HuH-7 (cell line): ENCODE results near the gene NVL.

Source experiments
- DNase-seq: peaks from one replicate; pipeline ENCODE4 v3.0.0; 2011; ENCODE audit warnings: low spot score

The NVL gene

DNA sequence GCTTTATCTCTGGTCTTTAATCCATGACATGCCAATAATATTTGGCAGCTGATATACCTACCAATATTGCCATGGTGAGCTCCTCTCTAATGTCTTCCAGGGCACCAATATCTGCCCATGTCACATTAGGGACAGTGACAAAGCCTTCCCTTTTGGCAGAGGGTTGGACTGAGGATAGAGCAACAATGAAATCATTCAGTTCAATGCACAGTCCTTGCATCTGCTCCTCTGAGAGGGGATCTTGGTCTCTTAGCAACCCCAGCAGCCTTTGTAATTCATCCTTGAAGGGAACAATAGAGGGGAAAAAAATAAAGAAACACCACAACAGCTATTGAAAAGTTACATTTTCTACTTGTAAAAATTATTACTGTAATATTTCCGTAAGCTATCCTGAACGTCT lies 42.3 kb downstream of the NVL start:
- DNase-seq = no peak

DNA sequence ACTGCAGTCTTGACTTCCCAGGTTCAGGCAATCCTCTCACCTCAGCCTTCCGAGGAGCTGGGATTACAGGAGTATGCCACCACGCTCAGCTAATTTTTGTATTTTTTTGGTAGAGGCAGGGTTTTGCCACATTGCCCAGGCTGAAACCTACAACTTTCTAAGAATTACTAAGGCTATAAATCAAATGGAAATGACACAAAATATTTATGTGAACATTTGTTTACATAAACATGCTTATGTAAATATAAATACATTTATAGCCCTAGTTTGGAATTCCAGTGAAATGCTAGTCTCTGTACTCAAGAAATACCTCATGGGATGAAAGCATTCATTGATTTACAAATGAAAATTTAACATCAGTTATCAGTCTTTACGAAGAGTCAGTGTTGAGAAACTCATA lies 47.8 kb downstream of the NVL start:
- no peak for DNase-seq

DNA sequence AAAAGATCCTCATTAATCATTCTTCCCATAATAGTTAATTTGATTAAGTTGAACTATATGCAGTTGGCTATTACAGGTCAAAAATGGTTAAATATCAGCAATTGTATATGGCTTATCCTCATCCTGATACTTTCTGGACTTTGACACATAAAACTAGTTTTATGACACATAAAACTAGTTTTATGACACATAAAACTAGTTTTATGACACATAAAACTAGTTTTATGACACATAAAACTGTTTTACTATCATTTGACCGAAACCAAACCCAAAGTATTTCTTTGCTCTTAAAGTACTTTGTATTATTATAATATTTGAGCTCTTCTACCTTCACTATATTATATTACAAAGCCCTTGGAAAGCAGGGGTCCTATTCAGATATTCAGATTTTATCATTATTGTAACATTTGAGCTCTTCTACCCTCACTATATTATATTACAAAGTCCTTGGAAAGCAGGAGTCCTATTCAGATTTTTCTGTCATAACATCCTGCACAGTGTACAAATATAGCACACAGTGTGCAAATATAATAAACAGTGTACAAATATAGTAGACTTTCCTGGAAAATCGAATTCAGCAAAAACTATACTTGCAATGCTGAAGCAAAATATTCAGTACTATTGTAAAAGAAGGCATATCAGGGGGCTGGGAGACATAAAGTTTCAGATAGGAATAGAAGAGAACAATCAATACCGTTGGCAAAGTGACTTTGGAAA lies 53.0 kb downstream of the NVL start:
- DNase-seq = no peak

DNA sequence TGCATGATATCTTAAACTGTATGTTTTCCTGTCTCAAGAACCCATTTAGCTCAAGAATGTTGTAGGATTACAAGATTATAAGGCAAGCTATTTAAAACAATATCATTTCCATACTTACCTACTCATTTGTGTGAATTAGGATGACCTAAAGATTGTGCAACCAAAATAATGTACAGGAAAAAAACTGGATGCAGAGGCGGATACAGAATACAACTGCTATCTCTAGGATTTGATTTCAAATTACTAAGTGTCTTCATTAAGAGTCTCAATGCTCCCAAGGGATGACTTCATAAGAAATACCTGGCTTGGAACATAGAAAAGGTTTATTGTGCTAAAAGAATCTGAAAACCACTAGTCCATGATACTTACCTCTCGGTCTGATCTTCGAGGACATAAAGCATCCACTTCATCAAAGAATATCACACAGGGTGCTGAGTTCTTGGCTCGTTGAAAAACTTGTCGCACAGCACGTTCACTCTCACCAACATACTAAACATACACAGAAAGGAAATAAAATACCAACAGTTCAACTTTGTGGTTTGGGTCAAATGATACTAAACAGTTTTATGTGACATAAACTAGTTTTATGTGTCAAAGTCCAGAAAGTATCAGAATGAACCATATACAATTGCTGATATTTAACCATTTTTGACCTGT lies 54.9 kb downstream of the NVL start:
- no peak for DNase-seq

DNA sequence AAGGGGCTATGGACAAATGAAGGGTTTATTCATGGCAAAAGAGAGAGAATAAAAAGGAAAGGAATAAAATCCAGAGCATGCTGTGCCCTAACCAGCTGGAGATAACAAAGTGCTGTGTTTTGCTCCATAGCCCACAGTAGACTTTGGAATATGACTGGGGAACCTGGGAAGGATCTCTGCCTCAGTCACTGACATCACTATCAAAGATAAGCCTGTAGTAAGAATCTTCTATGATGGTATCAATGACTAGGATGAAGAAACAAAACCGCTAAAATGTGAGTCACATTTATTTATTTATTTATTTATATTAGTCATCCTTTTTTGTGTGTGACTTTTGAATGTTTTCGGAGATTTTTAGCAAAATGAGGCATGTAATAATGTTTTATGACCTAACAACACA lies 56.3 kb downstream of the NVL start:
- DNase-seq = no peak

DNA sequence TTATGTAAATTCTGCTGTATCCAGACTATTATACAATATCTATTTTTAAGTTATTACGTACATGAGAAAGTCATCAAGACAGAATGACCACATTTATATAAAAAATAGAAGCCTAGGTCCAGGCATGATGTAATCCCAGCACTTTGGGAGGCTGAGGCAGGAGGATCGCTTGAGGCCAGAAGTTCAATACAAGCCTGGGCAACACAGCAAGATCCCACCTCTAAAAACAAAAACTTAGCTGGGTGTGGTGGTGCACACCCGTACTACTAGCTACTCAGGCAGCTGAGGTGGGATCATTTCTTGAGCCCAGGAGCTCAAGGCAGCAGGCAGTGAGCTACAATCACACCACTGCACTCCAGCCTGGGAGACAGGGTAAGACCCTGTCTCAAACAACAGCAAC lies 58.9 kb downstream of the NVL start:
- no peak for DNase-seq

DNA sequence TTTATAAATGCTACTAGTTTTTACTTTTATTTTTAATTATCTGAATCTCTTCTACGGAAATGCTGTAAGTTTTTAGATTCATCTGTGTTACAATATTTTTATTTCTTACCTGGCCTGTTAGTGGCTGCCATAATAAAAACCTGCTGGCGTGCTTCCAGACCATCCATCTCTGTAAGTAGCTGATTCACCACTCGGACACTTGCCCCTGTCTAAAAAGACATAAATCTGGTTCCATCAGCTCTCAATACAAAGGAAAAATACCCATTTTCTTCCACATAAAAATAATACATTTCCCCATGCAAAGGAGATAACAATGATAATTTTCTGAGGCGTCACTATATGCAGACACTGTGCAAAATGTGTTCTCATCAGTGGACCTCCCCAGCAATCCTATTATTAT lies 62.0 kb downstream of the NVL start:
- DNase-seq = no peak

DNA sequence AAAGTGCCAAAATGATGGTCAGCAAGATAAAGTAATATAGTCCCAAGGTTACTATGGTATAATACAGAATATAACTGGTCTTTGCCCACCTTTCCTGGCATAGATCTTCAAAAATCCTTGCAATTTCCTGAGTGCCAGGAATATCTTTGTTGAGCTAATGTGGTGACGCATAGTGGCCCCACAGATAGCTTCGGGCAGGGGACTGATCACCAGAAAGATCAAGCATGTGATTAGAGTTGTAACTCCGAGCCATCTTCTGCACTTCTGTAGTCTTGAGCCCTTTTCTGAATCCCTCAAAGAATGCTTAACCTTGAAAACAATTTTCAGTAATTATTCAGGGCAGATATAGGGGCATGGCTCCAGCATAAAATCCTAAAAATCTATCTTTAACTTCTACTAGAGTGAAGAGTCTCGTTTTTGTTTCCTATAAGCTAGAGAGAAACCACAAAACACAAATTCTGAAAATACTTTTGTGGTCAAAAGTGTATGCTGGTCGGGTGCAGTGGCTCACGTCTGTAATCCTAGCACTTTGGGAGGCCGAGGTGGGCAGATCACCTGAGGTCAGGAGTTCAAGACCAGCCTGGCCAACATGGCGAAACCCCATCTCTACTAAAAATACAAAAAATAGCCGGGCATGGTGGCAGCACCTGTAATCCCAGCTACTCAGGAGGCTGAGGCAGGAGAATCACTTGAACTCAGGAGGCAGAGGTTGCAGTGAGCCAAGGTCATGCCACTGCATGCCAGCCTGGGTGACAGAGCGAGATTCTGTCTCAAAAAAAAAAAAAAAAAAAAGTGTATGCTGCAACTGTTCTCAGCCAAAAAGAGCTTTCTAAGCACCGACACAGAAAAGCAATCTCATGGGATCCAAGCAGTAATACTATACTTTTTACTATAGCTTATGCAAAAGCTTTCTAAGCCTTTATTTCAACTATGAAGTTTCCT lies 62.8 kb downstream of the NVL start:
- DNase-seq = no peak

DNA sequence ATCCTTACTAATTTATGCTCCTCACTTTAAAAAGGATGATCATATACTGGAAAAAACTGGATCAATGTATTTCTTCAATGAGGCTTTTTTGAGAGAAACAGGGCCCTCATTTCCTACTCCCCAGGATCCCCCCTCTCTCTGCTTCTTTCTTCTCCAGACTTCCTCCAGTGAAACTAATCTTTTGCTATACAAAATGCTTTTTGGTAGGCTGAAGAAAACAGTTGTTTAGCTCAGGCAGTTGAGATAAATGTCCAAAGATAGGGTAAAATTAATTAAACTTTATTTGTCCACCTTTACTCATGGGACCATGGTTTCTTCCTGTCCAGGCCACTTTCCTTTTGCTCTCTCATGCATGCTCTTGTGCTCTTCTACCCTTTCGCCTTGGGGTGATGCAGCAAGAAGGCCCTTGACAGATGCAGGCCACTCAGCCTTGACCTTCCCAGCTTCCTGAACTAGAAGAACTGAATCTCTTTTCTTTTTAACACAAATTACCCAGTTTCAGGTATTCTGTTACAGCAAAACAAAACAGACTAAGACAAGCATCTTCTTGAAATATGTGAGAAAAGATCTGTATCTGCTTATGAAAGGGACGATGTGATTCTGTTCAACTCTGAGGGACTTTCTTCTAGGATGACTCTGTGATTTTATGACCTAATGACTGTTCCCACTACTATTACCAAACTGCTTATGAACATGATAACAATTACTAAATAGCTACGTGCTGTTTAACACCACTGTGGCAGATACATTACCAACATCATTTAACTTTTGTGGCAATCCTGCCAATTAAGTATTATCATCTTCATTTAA lies 63.7 kb downstream of the NVL start:
- DNase-seq = no peak

DNA sequence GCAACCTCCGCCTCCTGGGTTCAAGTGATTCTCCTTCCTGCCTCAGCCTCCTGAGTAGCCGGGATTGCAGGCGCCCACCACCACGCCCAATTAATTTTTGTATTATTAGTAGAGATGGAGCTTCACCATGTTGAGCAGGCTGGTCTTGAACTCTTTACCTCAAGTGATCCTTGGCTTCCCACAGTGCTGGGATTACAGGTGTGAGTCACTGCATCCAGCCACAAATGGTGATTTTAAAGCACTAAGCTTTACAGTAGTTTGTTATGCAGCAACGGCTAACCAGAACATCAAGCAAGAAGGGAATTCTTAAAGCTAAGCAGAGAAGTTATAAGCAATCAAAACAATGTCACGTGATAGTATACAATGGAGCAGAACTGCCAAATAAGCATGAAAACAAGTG lies 65.7 kb downstream of the NVL start:
- no peak for DNase-seq

DNA sequence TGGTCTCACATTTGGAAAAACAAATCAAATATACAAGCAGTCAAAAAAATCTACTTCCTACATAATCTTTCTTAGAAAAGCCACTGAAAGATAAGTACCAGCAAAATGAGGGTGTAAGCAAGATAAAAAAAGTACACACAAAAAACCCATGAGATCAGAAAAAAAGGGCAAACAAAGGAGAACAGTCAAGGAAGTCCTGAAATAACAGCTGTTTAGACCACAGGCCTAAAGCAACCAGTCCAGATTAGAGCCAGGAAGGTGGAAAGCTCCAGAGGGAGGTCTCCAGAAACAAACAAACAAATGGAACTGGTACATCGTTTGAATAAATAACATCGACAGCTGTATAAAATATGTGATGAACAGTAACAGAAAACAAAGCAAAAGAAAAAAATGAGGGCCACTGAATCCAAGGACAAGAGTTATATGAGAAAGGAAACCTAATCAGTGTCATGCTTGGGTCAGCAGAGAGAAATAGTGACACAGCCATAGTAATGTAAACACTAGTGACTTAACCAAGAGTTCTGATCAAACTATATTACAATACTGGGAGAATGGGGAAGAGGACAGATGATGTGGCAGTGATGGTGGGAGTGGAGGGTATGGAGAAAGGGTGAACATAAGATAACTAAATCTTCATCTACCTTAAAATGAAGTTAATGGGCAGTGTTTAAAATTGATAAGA lies 67.5 kb downstream of the NVL start:
- DNase-seq = no peak

DNA sequence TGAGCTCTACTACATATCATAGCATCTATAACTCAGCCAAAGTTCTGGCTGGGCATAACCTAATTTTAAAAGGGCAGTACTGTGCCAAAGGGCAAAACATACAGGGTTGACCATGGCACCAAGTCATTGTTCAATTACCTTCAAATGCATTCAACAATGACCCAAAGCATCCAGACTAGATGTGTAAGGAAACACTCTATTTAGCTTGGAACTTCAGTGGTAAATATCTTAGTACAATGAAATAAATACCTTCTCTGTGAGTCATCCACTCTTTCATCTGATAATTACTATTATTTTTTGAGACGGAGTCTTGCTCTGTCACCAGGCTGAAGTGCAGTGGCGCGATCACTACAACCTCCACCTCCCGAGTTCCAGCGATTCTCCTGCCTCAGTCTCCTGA lies 70.0 kb downstream of the NVL start:
- DNase-seq = no peak

DNA sequence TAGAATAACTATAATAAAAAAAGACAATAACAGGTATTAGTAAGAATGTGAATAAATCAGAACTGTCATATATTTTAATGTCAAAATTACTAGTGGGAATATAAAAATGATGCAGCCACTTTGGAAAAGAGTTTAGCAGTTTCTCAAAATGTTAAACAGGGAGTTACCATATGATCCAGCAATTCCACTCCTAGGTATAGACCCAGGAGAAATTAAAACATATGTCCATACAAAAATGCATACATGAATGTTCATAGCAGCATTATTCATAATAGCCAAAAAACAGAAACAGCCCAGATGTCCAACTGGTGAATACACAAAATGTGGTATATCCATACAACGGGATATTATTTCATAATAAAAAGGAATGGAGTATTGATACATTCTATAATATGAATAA lies 71.6 kb downstream of the NVL start:
- DNase-seq = no peak

DNA sequence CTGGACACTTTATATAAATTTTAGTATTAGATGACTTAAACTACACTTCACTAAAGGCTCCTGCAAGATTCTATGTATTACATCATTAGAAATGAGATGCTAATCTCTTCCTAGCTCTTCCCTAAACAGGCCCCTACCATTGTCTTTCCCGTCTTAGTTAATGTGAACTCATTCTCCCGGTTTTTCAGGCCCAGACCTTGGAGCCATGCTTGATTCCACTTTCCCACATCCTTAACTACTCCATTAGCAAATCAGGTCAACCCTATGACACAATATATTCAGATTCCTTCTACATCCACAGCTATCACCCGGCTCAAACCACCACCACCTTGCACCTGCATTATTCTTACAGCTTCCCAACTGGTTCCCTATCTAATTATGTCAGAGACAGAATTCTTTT lies 73.3 kb downstream of the NVL start:
- no peak for DNase-seq

DNA sequence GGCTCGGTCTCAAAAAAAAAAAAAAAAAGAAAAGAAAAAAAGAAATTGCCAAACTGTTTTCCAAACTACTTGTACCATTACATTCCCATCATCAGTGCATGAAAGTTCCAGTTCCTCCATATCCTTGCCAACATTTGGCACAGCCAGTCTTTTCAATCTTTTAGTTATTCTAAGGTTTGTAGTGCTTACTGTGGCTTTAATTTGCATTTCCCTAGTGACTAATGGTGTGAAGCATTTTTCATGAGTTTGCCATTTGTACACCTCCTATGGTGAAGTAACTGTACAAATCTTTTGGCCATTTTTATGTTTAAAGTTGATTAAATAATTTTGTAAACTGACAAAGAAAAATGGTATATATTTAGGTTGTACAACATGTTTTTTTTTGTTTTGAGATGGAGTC lies 76.3 kb downstream of the NVL start:
- DNase-seq = no peak

DNA sequence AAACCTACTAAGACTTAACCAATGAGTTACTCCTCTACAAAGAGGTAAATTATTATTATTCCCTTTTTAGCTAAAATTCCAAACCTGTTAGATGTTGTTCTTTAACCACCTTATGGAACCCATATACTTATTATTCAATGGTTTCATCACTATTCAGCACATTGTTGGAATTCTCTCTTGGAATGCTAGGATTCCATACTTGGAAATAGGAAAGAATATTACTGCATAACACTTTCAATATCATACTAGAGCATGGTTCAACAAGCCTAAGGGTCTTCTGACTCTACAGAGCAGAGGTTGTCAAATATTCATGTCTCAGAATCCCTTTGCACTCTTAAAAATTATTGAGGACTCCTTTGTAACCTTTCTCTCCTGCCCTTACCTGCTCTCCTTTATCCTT lies 77.5 kb downstream of the NVL start:
- DNase-seq = no peak

DNA sequence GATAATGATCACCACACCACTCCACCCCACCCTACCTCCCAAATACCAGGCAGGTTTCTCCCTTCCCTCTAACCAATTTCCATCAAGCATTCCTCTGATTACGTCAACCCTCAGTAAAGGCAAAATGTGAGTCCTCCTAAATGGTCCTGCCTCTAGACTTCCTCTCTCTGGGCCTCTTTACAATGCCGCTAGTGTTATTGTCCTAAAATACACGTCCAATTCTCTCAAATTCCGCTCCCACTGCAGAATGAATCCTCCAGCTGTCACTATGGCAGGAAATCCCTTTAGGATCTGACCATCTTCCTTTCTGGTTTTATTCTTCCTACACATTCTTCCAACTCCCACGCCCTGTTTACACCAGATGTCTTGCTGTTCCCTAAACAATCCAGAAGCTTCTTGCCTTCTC lies 78.2 kb downstream of the NVL start:
- DNase-seq = no peak

DNA sequence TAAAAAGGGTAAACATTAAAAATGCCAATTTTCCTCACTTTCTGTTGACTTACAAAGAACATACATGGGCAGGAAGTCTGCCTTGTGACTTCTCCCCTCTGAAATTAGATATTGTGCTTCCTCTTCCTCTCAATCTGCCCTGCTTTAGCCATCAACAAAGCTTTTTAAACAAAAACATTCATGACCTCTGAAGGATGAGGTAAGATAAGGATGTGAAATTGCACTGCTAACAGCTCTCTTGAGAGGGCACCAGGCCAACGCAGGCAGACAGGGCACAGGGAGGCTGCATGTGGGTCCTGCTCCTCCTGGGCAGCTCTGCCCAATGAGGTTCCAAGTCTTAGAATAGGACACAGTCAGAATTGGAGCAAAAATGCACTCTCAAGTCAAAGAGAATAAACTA lies 84.8 kb downstream of the NVL start:
- no peak for DNase-seq

DNA sequence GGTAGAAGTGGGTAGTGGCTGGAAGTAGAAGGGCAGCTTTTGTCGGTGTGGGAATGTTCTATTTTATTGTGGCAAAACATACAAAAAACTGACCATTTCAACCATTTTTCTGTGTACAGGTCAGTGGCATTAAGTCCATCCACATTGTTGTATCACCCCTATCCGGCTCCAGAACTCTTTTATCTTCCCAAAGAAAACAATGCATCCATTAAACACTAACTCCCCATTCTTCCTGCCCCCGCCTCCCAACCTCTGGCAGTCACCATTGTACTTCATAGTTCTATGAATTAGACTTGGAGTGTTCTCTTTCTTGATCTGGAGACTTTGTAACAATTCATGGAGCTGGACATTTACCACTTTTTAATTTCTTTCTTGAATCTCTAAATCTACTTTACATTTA lies 91.2 kb downstream of the NVL start:
- no peak for DNase-seq

DNA sequence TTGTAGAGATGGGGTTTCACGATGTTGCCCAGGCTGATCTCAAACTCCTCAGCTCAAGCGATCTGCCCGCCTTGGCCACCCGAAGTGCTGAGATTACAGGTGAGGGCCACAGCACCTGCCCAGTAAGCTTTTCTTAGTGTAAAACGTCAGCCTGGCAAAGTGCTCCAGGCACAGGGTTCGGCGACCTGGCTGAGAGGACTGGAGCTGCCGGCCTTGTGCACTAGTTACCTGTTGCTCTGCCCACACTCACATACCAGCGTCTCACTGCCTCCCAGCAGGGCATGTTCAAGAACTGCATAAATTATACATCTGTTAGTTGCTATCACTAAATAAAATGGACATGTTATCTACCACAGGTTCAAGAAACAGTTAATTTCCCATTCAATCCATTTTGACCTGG lies 91.8 kb downstream of the NVL start:
- DNase-seq = no peak

DNA sequence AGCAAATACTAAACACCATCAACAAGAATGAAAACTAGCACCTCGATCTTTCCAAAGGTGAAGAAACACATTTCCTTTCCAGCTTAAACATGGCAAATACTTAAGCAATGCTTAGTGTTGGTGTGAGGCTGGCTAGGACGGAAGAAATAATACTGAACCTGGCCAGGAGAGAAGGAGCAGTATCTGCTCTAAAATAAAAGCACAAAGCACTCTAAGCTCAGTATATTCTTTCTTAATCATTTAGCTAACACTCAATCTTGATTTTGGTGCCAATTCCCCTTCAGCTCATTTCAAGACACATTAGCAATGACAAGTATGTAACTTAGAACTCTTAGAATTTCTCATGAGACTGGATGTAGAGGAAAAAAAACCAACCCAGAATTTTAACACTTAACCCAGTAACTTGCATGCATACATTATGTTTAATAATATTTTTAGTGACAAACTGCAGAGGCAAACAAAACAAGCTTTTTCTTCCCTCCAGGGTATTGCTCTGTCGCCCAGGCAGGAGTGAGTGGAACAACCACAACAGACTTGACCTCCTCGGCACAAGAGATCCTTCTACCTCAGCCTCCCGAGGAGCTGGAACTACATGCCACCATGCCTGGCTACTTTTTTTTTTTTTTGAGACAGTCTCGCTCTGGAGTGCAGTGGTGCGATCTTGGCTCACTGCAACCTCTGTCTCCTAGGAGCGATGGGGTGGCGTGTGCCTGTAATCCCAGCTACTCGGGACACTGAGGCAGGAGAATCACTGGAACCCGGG lies 92.7 kb downstream of the NVL start:
- no peak for DNase-seq
